Measurements from ENCODE around the gene TUBB.

GRCh38 chr6:30741063-30741779 lies 21.1 kb downstream of the TUBB start:
- TF ChIP-seq CTCF (IDR thresholded peaks at IDR 0.05 in 2 of 3, conservative IDR thresholded peaks at IDR 0.05 in 1 of 3; ENCODE audit: borderline replicate concordance in 1 of 3, insufficient read depth in 1 of 3, low read depth in 2 of 3, low read length in 2 of 3) (no peak; a peak in 1 of 6 replicates), RAD21 (IDR thresholded peaks at IDR 0.05; ENCODE audit: low read depth) (no peak), CEBPB (IDR thresholded peaks at IDR 0.05; ENCODE audit: low read depth) (no peak), ZFX (IDR thresholded peaks at IDR 0.05) (no peak)

All from HCT116 (cell line).